ENCODE results near the gene NOA1.
"Not testable (repeated sequence)": the region's sequence is repeated elsewhere in the genome, so short reads cannot be mapped to it uniquely, and the experiment has no call there.

NOA1 gene

GRCh38 chr4:56940971-56941370, 36.4 kb downstream of the NOA1 start:
- Histone ChIP-seq H3K79me2 (ENCODE audit: control insufficient read depth, insufficient read depth, low read length, poor library complexity) (no peaks in the 10 kb centered on the region), H2BK120ac (ENCODE audit: insufficient read depth, low read length, poor library complexity) (no peak overlapping the region), H3K27ac (ENCODE audit: low read depth, low read length) (no peak overlapping the region), H3K36me3 (ENCODE audit: control insufficient read depth in 1 of 2, insufficient read depth in 2 of 2, low read length in 2 of 2) (peaks cover 10 to 23% of the 10 kb centered on the region in 2 experiments), H3K4me3 (ENCODE audit: low read depth, low read length) (no peak overlapping the region), H2BK12ac (ENCODE audit: low read length) (no peak overlapping the region), H2AFZ (ENCODE audit: insufficient read depth, low read length, poor library complexity) (no peak overlapping the region), H4K12ac (ENCODE audit: low read depth, low read length) (no peak overlapping the region), H3K23ac (ENCODE audit: low read length) (no peak overlapping the region), H2BK5ac (ENCODE audit: low read depth, low read length, poor library complexity) (no peak overlapping the region), H4K91ac (ENCODE audit: low read depth, low read length) (no peak overlapping the region), H3K14ac (ENCODE audit: low read length) (no peak overlapping the region), H3K18ac (ENCODE audit: low read length) (no peak overlapping the region), H2AK5ac (ENCODE audit: low read length) (no peak overlapping the region), H3K79me1 (ENCODE audit: low read length) (no peaks in the 10 kb centered on the region), H3K4ac (ENCODE audit: low read depth, low read length) (no peak overlapping the region), H3K9me3 (ENCODE audit: insufficient read depth, low read depth, low read length) (no peaks in the 10 kb centered on the region), H3K9ac (ENCODE audit: low read length) (no peak overlapping the region), H3K4me1 (ENCODE audit: control insufficient read depth in 1 of 2, insufficient read depth in 2 of 2, low read length in 2 of 2) (no peaks in the 10 kb centered on the region), H3K4me2 (ENCODE audit: low read length) (no peak overlapping the region), H4K8ac (ENCODE audit: low read depth, low read length) (no peak overlapping the region), H3K27me3 (ENCODE audit: insufficient read depth, low read length) (no peaks in the 10 kb centered on the region)
- no peak for DNase-seq

- H3K79me1 ChIP-seq (ENCODE audit: low read length) = no peaks in the 10 kb centered on the region
Observed at GRCh38 chr4:56940403-56940802, 37.0 kb downstream of the NOA1 start.

GRCh38 chr4:56939826-56940225, 37.6 kb downstream of the NOA1 start:
- H4K12ac ChIP-seq (ENCODE audit: low read depth, low read length); H3K4me1 ChIP-seq (ENCODE audit: control insufficient read depth in 1 of 2, insufficient read depth in 2 of 2, low read length in 2 of 2); H3K27me3 ChIP-seq (ENCODE audit: insufficient read depth, low read length); H3K9ac ChIP-seq (ENCODE audit: low read length); H2AFZ ChIP-seq (ENCODE audit: insufficient read depth, low read length, poor library complexity); H3K4me3 ChIP-seq (ENCODE audit: low read depth, low read length); H3K18ac ChIP-seq (ENCODE audit: low read length); H4K91ac ChIP-seq (ENCODE audit: low read depth, low read length); DNase-seq; H2BK5ac ChIP-seq (ENCODE audit: low read depth, low read length, poor library complexity); H4K8ac ChIP-seq (ENCODE audit: low read depth, low read length); H3K14ac ChIP-seq (ENCODE audit: low read length); H3K4me2 ChIP-seq (ENCODE audit: low read length); H3K79me1 ChIP-seq (ENCODE audit: low read length); H3K4ac ChIP-seq (ENCODE audit: low read depth, low read length); H3K9me3 ChIP-seq (ENCODE audit: insufficient read depth, low read depth, low read length); H3K79me2 ChIP-seq (ENCODE audit: control insufficient read depth, insufficient read depth, low read length, poor library complexity); H2BK12ac ChIP-seq (ENCODE audit: low read length); H3K23ac ChIP-seq (ENCODE audit: low read length); H2BK120ac ChIP-seq (ENCODE audit: insufficient read depth, low read length, poor library complexity); H3K27ac ChIP-seq (ENCODE audit: low read depth, low read length); H2AK5ac ChIP-seq (ENCODE audit: low read length): not testable (repeated sequence)
- peaks cover 10 to 23% of the 10 kb centered on the region in 2 experiments for H3K36me3 ChIP-seq (ENCODE audit: control insufficient read depth in 1 of 2, insufficient read depth in 2 of 2, low read length in 2 of 2)
- no CpG with 5 or more reads among the region's 14 CpGs for WGBS (ENCODE audit: extremely low coverage, insufficient coverage, insufficient read length)

More at GRCh38 chr4:56940403-56940802, 37.0 kb downstream of the NOA1 start:
- H3K4me2 ChIP-seq (ENCODE audit: low read length) = no peak overlapping the region
- H4K12ac ChIP-seq (ENCODE audit: low read depth, low read length) = no peak overlapping the region
- H2AFZ ChIP-seq (ENCODE audit: insufficient read depth, low read length, poor library complexity) = no peak overlapping the region
- H3K9ac ChIP-seq (ENCODE audit: low read length) = no peak overlapping the region
- H3K4me1 ChIP-seq (ENCODE audit: control insufficient read depth in 1 of 2, insufficient read depth in 2 of 2, low read length in 2 of 2) = no peaks in the 10 kb centered on the region
- no peak overlapping the region for H3K14ac ChIP-seq (ENCODE audit: low read length)
- H3K79me2 ChIP-seq (ENCODE audit: control insufficient read depth, insufficient read depth, low read length, poor library complexity) = no peaks in the 10 kb centered on the region
- H3K9me3 ChIP-seq (ENCODE audit: insufficient read depth, low read depth, low read length) = no peaks in the 10 kb centered on the region
- no peak overlapping the region for H3K27ac ChIP-seq (ENCODE audit: low read depth, low read length)
- no peak overlapping the region for H2AK5ac ChIP-seq (ENCODE audit: low read length)
- H4K91ac ChIP-seq (ENCODE audit: low read depth, low read length) = no peak overlapping the region
- no peak overlapping the region for H3K23ac ChIP-seq (ENCODE audit: low read length)
- H3K18ac ChIP-seq (ENCODE audit: low read length) = no peak overlapping the region
- H3K27me3 ChIP-seq (ENCODE audit: insufficient read depth, low read length) = no peaks in the 10 kb centered on the region
- H2BK5ac ChIP-seq (ENCODE audit: low read depth, low read length, poor library complexity) = no peak overlapping the region
- WGBS (ENCODE audit: extremely low coverage, insufficient coverage, insufficient read length) = no CpG with 5 or more reads among the region's 12 CpGs
- no peak overlapping the region for H3K4me3 ChIP-seq (ENCODE audit: low read depth, low read length)
- DNase-seq = no peak
- H2BK12ac ChIP-seq (ENCODE audit: low read length) = no peak overlapping the region
- H3K36me3 ChIP-seq (ENCODE audit: control insufficient read depth in 1 of 2, insufficient read depth in 2 of 2, low read length in 2 of 2) = peaks cover 10 to 23% of the 10 kb centered on the region in 2 experiments
- H4K8ac ChIP-seq (ENCODE audit: low read depth, low read length) = no peak overlapping the region
- no peak overlapping the region for H2BK120ac ChIP-seq (ENCODE audit: insufficient read depth, low read length, poor library complexity)
- no peak overlapping the region for H3K4ac ChIP-seq (ENCODE audit: low read depth, low read length)

GRCh38 chr4:56937262-56937661, 40.1 kb downstream of the NOA1 start:
- H4K8ac ChIP-seq (ENCODE audit: low read depth, low read length) = no peak overlapping the region
- no peak overlapping the region for H2BK12ac ChIP-seq (ENCODE audit: low read length)
- no peak overlapping the region for H3K9ac ChIP-seq (ENCODE audit: low read length)
- H3K23ac ChIP-seq (ENCODE audit: low read length) = no peak overlapping the region
- no peak overlapping the region for H3K27ac ChIP-seq (ENCODE audit: low read depth, low read length)
- no peak overlapping the region for H2AK5ac ChIP-seq (ENCODE audit: low read length)
- H3K9me3 ChIP-seq (ENCODE audit: insufficient read depth, low read depth, low read length) = no peaks in the 10 kb centered on the region
- H2BK5ac ChIP-seq (ENCODE audit: low read depth, low read length, poor library complexity) = no peak overlapping the region
- peak overlapping the region; percentile 13 for H3K4me3 ChIP-seq (ENCODE audit: low read depth, low read length)
- no CpG with 5 or more reads among the region's 6 CpGs for WGBS (ENCODE audit: extremely low coverage, insufficient coverage, insufficient read length)
- H2AFZ ChIP-seq (ENCODE audit: insufficient read depth, low read length, poor library complexity) = no peak overlapping the region
- H3K4me1 ChIP-seq (ENCODE audit: control insufficient read depth in 1 of 2, insufficient read depth in 2 of 2, low read length in 2 of 2) = no peaks in the 10 kb centered on the region
- no peak overlapping the region for H3K4ac ChIP-seq (ENCODE audit: low read depth, low read length)
- H3K79me1 ChIP-seq (ENCODE audit: low read length) = no peaks in the 10 kb centered on the region
- no peak overlapping the region for H3K18ac ChIP-seq (ENCODE audit: low read length)
- H2BK120ac ChIP-seq (ENCODE audit: insufficient read depth, low read length, poor library complexity) = no peak overlapping the region
- H3K36me3 ChIP-seq (ENCODE audit: control insufficient read depth in 1 of 2, insufficient read depth in 2 of 2, low read length in 2 of 2) = peaks cover 10 to 23% of the 10 kb centered on the region in 2 experiments
- no peak overlapping the region for H4K91ac ChIP-seq (ENCODE audit: low read depth, low read length)
- H4K12ac ChIP-seq (ENCODE audit: low read depth, low read length) = no peak overlapping the region
- H3K4me2 ChIP-seq (ENCODE audit: low read length) = no peak overlapping the region
- no peaks in the 10 kb centered on the region for H3K27me3 ChIP-seq (ENCODE audit: insufficient read depth, low read length)
- no peak overlapping the region for H3K14ac ChIP-seq (ENCODE audit: low read length)
- no peaks in the 10 kb centered on the region for H3K79me2 ChIP-seq (ENCODE audit: control insufficient read depth, insufficient read depth, low read length, poor library complexity)
- peak; percentile 29 to 77 for DNase-seq
